GM19193 (cell line): ENCODE data around the gene ORM1.

Source experiments
- POLR2A ChIP-seq: IDR thresholded peaks from 4 replicates; pipeline ENCODE4 v1.6.1; 2011; ENCODE audit not compliant: insufficient read depth, insufficient read length; ENCODE audit errors: extremely low read depth

Gene ORM1

DNA sequence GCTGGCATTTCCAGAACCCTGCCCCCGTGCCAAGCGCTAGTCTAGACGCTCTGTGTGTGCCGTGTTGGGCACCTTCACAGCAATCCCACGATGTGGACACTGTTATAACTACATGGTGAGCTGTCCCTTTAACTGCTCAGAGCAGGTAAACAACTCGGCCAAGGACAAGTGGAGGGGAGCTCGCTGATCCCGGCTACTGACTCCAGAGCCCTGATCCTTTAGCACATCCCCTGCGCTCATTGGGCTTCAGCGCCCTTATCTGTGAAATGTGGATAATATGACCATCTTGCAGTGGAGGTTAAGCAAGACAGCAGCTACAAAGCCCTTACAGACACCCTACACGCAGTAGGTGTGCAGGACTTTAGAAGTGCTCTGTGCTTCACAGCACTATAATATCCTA is 23.2 kb downstream of the ORM1 start:
- TF ChIP-seq POLR2A: no peak

DNA sequence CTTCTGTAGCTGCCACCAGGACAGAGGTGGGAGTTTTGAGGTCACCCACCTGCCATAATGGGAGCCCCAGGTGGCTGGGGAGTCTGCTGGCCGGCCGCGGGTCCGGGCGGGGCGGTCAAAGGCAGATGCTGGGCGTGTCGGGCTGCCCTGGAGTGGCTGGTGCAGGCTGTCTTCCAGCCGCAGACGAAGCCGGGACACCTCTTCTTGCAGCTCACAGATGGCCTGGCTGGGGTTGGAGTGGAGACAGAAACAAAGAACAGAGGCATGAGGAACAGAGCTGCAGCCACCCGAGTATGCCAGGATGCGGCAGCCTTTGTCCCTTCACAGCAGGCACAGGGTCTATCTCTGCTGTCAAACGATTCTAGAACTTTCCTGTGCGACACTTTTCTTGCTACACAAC is 24.8 kb downstream of the ORM1 start:
- TF ChIP-seq POLR2A: no peak

DNA sequence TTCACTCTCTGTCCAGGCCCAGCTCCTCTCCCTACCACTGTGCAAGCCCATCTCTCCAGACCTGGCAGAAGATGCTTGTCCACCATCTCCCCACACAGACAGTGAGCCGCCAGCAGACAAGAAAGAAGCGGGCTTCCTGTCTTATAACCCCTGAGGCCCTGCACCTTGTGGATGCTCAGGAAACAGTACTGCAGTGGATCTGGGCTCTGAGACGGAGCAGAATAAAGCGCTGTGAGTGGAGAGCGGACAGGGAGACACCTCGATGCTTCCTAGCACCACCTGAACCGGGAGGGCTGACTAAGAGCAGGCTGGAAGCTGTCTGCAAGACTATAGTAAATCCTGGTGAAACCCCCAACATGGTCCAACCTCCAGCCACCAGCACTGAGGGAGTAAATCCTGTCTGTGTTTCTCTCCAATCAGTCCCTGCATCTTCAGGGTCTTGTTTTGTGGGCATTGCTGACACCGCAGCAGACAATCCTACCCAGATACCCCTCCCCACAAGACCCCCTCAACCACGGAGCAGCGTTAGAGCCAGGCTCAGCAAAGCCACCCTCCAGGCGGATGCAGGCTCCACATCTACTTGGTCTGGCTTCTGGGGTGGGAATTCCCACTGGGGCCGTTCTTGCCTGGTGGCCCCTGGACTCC is 25.5 kb downstream of the ORM1 start:
- no peak for TF ChIP-seq POLR2A

DNA sequence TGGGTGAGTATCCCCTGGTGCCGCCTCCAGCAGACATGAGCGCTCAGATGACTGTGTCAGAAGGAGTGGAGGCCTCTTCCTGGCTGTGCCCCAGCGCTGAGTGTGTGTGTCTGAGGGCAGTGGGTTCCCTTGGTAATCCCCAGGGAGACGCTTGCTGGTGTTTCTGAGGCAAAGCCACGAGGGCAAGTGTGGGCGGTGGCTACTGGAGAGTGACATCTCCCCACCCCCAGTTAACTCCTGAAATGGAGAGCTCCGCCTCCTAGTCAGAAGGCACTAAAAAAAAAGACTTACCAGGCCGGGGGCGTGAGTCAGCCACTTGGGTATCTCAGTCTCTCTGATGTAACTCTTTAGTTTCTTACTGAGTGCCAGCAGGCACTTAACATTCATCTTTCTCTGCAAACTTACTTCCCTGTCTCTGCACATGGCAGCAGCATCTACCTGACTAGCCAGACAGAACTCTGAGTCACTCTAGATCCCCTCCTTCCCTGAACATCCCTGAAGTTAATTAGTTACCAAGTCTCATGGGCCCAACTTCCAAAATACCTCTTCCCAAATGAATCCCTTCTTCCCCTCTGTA is 26.1 kb downstream of the ORM1 start:
- peak; percentile 19 for TF ChIP-seq POLR2A

DNA sequence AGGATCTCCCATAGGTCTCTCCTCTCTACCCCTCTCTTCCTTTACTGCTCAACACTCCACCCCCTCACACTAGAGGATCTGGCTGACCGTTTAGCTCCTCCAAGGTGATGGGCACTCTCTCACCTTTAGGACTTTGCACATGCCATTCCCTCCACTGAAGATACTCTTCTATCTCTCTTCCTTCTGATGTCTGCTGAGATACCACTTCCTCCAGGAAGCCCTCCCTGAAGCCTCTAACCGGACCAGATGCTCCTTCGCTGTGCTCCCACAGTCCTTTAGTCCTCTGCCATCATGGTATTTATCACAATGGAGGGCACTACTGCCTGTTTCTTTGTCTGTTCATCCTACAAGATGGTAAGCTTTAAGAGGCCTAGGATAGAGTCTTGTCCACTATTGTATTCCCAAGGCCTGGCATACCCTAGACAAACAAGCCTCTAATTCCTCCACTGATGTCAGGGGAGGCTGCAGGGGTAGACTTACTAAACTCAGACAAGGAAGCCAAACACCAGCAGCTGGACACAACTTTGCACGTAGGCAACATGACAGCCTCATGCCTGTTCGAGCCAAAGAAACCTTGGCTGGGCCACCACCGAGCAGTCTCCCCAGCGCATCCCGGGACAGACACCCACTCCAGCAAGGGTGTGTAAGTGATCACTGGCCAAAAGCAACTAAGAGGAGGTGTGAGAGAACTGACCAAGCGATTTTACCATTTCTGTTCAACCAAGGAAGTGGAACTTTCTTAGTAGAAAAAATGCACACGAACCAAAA is 27.0 kb downstream of the ORM1 start:
- no peak for TF ChIP-seq POLR2A

DNA sequence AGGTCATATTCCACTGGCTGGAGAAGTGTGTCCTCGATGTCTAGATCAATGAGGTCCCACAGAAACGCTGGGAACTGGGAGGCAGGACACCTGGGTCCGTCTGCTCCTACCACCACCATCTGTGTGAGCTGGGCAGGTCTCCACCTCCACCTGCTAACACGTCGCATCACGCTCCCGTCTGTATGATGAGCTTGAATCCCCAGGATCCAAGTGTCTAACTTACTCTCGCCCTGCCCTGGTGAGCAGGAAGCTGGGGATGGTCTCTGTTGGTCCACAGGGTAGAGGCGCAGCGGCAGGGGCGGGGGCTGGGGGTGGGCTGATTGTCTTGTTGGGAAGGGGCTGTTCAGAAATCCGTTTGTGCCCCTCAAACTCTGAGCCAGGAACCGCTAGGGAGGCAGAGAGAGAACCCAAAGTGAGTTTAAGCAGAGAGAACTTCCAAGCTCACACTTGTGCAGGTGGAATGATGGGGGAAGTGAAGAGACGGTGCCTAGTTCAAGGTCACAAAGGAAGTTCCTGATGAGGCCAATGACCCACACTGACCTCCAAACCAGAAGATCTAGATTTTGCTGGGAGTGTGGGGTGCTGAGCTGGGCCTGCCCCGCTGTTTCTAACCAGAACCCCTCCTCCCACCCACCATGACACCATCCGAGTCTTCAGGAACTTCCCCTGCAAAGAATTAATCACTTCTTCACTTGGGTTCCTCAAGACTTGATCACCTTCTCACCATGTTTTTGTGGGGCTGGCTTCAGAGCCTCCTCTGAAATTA is 27.9 kb downstream of the ORM1 start:
- no peak for TF ChIP-seq POLR2A

DNA sequence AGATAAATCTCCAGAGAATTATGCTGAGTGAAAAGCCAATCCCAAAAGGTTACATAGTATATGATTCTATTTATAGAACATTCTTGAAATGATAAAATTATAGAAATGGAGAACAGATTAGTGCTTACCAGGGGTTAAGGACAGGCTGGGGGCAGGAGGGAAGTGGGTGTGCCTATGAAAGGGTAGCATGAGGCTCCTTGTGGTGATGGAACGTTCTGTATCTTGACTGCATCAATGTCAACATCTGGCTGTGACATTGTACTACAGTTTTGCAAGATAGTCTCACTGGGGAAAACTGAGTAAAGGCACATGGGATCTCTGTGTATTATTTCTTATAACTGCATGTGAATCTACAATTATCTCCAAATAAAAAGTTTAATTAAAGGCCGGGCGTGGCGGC is 29.0 kb downstream of the ORM1 start:
- TF ChIP-seq POLR2A: no peak

DNA sequence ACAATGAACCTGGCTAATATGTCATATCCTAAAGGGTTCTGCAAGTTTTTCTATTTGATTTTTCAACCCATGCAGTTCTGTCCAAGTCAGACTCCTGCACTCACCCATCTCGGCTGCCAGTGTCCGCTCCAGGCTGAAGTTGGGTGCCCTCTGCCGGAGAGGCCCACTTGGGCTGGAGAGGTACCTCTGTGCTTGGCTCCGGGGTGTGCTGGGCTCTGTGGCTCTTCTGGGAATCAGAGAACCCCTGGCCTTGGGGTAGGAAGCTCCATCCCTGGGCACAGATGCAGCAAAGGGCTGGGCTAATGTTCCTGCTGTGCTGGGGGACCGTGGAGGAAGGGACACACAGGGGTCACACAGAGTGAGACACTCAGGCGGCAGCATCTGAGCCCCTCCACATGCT is 32.9 kb downstream of the ORM1 start:
- TF ChIP-seq POLR2A: no peak

DNA sequence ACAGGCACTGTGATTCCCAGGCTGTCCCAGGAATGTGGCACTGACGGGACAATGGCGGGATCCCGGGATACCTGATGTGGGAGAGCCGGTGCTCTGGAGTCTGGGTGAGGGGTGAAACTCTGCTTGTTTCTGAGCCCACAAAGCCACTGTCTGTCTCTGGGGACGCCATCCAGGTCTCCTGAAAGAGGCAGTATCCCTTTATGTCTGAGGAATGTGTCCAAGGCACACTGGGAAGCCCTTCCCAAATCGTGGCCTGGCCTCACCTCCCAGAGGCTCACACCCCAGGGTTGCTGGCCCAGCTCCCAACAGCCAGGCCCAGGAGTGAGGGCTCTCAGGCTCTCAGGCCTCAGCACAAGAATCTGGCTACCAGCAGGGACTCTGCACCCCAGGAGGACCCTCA is 33.9 kb downstream of the ORM1 start:
- no peak for TF ChIP-seq POLR2A

DNA sequence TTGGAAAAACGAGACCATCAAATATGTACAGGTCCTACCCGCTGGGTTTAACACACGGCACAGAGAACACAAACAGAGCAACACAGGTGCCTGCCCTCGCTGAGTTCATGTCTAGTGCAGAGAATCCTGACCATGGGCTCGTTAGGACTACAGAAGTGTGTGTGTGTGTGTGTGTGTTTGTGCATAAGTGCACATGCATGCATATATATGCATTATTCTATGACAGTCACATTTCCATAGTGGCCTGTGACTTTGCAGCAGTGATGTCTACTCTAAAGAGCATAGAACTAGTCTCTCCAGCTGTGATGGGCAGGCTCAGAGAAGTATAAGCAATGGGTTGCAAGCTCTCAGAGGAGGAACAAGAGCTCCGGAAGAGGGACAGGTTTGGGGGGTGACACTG is 34.5 kb downstream of the ORM1 start:
- TF ChIP-seq POLR2A: no peak

DNA sequence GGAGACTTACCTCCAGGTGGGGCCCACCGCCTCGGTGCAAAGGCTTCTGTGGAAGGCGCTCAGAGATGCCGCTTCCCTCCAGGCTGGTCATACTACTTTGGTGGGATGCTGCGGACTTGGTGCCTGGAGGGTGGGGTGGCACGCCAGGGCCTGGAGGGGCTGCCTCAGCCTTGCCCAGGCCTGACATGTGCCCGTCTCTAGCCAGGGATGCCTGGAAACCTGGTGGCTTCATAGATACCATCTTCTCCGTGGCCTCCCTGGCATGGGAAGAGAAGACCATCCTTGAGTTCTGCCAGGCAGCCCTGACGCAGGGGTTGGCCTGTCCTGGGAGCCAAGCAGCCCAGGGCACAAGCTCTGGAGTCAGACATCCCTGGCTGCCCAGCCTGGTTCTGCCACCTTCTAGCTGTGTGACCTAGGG is 35.0 kb downstream of the ORM1 start:
- no peak for TF ChIP-seq POLR2A

DNA sequence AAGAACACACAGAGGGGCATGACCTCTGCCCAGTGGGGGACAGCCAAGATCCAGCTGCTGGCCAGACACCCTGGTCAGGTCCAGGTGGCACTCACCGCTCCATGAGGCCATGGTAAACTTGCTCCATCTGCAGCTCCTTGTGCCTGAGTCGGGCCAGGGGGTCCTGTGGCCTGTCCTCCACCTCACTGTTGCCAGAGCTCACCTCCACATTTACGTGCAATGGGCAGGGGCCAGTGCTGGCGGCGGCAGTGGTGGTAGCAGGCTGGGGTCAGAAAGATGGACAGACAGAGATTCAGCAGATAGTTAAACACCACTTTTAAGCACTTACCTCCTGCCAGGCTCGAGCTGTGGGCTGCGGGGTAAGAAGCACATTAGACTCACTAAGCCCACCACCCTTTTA is 36.9 kb downstream of the ORM1 start:
- no peak for TF ChIP-seq POLR2A

DNA sequence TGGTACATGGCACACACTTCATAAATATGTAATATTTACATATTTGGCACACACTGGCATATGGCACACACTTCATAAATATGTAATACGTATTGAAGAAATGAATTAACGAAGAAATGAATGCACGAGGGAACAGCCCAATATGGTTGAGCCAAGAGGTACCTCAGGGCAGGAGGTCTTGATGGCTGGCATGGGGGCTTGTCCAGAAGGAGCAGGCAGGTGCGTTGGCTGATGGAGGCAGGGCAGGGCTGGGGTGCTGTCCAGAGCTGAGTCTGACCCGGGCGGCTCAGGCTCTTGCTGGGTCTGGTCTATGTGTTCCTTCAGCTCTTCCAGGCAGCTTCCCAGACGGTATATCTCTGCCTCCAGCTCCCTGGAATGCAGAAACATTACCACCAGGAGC is 38.6 kb downstream of the ORM1 start:
- no peak for TF ChIP-seq POLR2A

DNA sequence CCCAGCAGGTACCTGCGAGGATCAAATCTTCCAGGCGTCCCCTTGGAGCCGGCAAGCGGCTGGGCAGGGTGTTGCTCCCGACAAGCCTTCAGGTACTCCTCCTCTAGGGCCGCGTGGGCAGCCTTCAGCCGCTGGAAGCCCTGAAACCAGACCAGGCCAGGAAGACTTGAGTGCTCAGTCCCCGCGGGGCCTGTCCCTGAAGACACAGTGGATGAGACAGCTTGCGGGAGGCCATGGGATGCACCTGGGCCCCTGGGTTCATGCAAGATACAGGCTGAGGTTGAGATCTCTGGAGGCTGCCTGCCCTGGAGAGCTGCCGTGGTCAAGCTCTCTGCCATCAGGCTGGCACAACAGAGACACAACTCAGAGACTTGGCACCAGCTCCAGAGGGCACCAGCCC is 39.5 kb downstream of the ORM1 start:
- TF ChIP-seq POLR2A: no peak

DNA sequence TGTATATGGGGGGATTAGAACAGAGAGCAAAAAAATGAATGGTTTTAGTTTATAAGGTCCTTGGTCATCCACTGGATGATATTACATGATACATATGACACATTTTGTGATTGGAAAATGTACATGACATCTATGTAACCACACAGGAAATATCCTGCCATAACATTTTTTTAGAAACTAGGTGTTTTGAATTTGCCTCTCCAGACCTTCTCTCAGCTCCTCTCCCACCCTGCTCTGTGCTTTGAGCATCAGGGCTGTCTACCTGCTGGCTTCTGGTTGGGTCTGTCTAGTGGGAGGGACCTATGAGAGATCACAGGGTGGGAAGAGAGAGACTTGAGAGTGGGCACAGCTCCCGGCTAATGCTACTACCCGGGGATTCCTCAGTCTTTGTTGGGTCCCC is 40.5 kb downstream of the ORM1 start:
- TF ChIP-seq POLR2A: no peak
